NK-92 (cell line): ENCODE data around the gene RYR3.

Experiments
- DNase-seq: peaks from one replicate; lab custom pipeline; 2025; ENCODE audit not compliant: unreplicated experiment; lab: John Stamatoyannopoulos, UW

Gene RYR3

GRCh38 chr15:33698126-33698525 is 387.4 kb downstream of the RYR3 start:
- no peak for DNase-seq

GRCh38 chr15:33699145-33699544 is 388.4 kb downstream of the RYR3 start:
- no peak for DNase-seq

- no peak for DNase-seq
These were observed 389.1 kb downstream of the RYR3 start for GRCh38 chr15:33699691-33700447.

GRCh38 chr15:33700695-33701303 is 390.0 kb downstream of the RYR3 start:
- no peak for DNase-seq

GRCh38 chr15:33701304-33701696 is 390.5 kb downstream of the RYR3 start:
- DNase-seq = no peak

- DNase-seq = no peak
These were observed 395.4 kb downstream of the RYR3 start for GRCh38 chr15:33706173-33706572.

GRCh38 chr15:33710748-33711147 is 400.0 kb downstream of the RYR3 start:
- DNase-seq = no peak

- DNase-seq = no peak
These were observed 405.3 kb downstream of the RYR3 start for GRCh38 chr15:33716025-33716424.

- no peak for DNase-seq
These were observed 410.2 kb downstream of the RYR3 start for GRCh38 chr15:33720952-33721351.

- no peak for DNase-seq
These were observed 411.4 kb downstream of the RYR3 start for GRCh38 chr15:33722005-33722672.

- DNase-seq = no peak
These were observed 411.9 kb downstream of the RYR3 start for GRCh38 chr15:33722673-33723015.

- no peak for DNase-seq
These were observed 413.7 kb downstream of the RYR3 start for GRCh38 chr15:33724321-33725036.

GRCh38 chr15:33729653-33730052 is 418.9 kb downstream of the RYR3 start:
- DNase-seq = no peak

- no peak for DNase-seq
These were observed 420.0 kb downstream of the RYR3 start for GRCh38 chr15:33730815-33731214.

GRCh38 chr15:33735143-33735542 is 424.4 kb downstream of the RYR3 start:
- no peak for DNase-seq

- no peak for DNase-seq
These were observed 425.0 kb downstream of the RYR3 start for GRCh38 chr15:33735637-33736247.

GRCh38 chr15:33737687-33738601 is 427.2 kb downstream of the RYR3 start:
- no peak for DNase-seq

- no peak for DNase-seq
These were observed 428.3 kb downstream of the RYR3 start for GRCh38 chr15:33738941-33739664.

- no peak for DNase-seq
These were observed 431.5 kb downstream of the RYR3 start for GRCh38 chr15:33742306-33742705.

- DNase-seq = no peak
These were observed 432.0 kb downstream of the RYR3 start for GRCh38 chr15:33742800-33743199.
